Measurements from ENCODE around the gene PHLDA3. TPM values are rescaled to one million over a fixed set of nuclear protein-coding genes. Genes with fewer than 3 reads are reported as not detected.

The PHLDA3 gene
- total and polyA plus RNA-seq, 2 donors (not counting 3 experiments of a cell fraction or from before 2014, with no cell fraction given) = 21.4 to 29.5 TPM

- DNase-seq (ENCODE audit: low read depth, low spot score) (no peak), FAIRE-seq (no peak)
- no peaks in the 10 kb centered on the region for H4K20me1 ChIP-seq (replicated peaks; ENCODE audit: control insufficient read depth, extremely low read depth, insufficient read depth, low read length)
- intact Hi-C loops (cut with micrococcal nuclease) (no loop called here), dilution Hi-C loops (cut with MboI; ENCODE audit: extremely low pct_ligation_motif_present, low sequenced_read_pairs) (no loop called here)
- no peaks in the 10 kb centered on the region for H3K4me1 ChIP-seq (ENCODE audit: control insufficient read depth, extremely low read depth, insufficient read depth, low read length)
- POLR2A ChIA-PET = no interaction called here
- no peak overlapping the region for H2AFZ ChIP-seq (ENCODE audit: low read depth, low read length)
- peaks cover 5 to 14% of the 10 kb centered on the region in 2 experiments for H3K27me3 ChIP-seq (ENCODE audit: control insufficient read depth in 2 of 2, insufficient read depth in 2 of 2, low read length in 2 of 2)
- H3K79me2 ChIP-seq (ENCODE audit: control insufficient read depth, insufficient read depth, low read length) = no peaks in the 10 kb centered on the region
- TF ChIP-seq POLR2AphosphoS5 (IDR thresholded peaks at IDR 0.05; ENCODE audit: insufficient read depth, low read depth, low read length) (no peak), FOS (IDR thresholded peaks at IDR 0.05; ENCODE audit: borderline replicate concordance, insufficient read depth, low read length) (no peak), MYC (IDR thresholded peaks at IDR 0.05; ENCODE audit: low read depth, low read length) (no peak), CTCF (IDR thresholded peaks at IDR 0.05; ENCODE audit: extremely low read depth in 1 of 2, insufficient read depth in 1 of 2, low read depth in 1 of 2, low read length in 2 of 2) (no peak), JUN (IDR thresholded peaks at IDR 0.05; ENCODE audit: borderline replicate concordance, insufficient read depth, insufficient read length, low read depth) (no peak), MAX (IDR thresholded peaks at IDR 0.05; ENCODE audit: insufficient read depth, insufficient read length) (no peak), POLR2A (IDR thresholded peaks at IDR 0.05; ENCODE audit: low read depth, low read length) (no peak), EZH2 (IDR thresholded peaks at IDR 0.05; ENCODE audit: borderline replicate concordance, low read depth, low read length, severe bottlenecking) (no peak)
- no peaks in the 10 kb centered on the region for H3K9me3 ChIP-seq (replicated peaks; ENCODE audit: control insufficient read depth, insufficient read depth, low read length)
- no peaks in the 10 kb centered on the region for H3K9me1 ChIP-seq (replicated peaks; ENCODE audit: control insufficient read depth, extremely low read depth, insufficient read depth, low read length)
- CTCF ChIA-PET = interaction anchor here (1.3 to 9.3 kb wide), 5 partner anchors 9 to 68 kb away, joined by 4 to 148 read pairs (median 73); no protein-coding TSS in a partner anchor
- no peak overlapping the region for H3K27ac ChIP-seq (ENCODE audit: insufficient read depth, low read depth, low read length)
- H3K9ac ChIP-seq (replicated peaks; ENCODE audit: extremely low read depth, insufficient read depth, low read length) = no peak overlapping the region
- H3K4me3 ChIP-seq (replicated peaks in 1 of 3; ENCODE audit: insufficient read depth in 1 of 3, low read depth in 1 of 3, low read length in 3 of 3) = no peak overlapping the region
- H3K4me2 ChIP-seq (ENCODE audit: insufficient read depth, low read length) = no peak overlapping the region
- BruUV-seq (replicated peaks) = no TSS peak
- H3K36me3 ChIP-seq (ENCODE audit: control insufficient read depth in 2 of 2, extremely low read depth in 1 of 2, insufficient read depth in 2 of 2, low read length in 2 of 2) = no peaks in the 10 kb centered on the region
Measured at GRCh38 chr1:201445310-201445709, 23.7 kb downstream of the PHLDA3 start.
